NCI-H524 treated with DMSO at 0.1 percent for 48 hours (cell line): ENCODE results near the gene PSD4.

Experiments
- DNase-seq: peaks from one replicate; lab custom pipeline; 2025; lab: John Stamatoyannopoulos, UW

The PSD4 gene

DNA sequence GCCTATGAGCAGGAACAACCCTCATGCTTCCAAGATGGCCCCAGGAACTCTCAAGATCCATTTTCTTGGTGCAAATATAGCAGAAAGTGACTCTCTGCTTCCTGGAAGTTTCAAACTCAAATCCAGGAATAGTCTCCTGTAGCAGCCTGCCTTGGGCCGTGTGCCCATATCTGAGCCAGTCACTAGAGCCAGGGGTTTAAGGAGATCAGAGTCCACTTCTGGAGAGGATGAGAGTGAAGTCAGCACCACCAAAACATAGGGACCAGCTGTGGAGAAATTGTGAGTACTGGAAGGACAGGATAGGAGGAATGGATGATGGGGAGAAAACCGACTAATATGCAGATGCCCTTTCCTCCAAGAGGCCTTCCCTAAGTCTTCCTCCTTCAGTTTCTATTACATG lies 33.2 kb downstream of the PSD4 start:
- no peak for DNase-seq

DNA sequence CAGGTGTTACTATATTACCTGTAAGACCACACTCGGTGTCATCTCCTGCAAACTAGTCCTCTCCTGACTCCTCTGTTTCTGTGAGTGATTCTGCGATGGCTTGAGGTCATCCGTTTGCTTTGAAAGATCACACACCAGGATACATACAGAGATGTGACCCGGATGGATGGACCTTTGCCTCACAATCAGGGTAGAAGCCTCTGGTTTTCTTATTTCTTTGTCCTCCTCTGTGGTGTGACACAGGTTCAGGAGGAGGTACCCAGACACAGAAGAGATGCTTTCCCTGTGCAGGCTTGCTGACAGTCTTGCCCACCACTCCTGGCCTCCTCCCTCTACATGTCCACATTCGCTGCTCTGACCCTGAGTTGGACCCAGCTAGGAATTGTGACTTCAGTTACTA lies 34.6 kb downstream of the PSD4 start:
- DNase-seq: no peak

DNA sequence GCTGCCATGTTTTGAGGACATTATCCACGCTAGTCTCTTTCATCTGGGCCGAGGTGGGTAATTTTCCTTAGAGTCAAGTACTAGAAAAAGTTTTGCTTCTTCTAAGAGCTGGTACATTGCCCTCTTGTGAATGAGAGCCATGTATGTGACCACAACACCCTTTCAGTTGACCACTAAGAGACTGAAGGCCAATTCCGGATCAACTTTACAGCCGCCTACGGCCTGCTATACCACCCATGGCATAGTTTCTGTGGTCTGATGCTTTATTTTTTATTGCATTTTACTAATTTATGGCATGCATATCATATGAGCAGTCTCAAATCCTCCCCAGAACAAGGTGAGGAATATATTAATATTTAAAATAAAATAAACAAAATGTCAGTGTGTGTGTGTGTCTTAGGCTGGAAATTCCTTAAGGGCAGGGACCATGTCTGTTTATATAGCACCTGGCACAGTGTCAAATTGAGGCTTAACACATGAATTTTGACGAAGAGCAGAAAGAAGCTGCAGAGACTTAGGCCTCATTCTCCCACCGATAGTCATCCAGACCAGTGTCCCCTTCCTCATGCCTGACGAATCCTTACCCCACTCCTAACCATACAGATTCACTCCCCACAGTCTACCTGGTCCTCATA lies 35.4 kb downstream of the PSD4 start:
- no peak for DNase-seq

DNA sequence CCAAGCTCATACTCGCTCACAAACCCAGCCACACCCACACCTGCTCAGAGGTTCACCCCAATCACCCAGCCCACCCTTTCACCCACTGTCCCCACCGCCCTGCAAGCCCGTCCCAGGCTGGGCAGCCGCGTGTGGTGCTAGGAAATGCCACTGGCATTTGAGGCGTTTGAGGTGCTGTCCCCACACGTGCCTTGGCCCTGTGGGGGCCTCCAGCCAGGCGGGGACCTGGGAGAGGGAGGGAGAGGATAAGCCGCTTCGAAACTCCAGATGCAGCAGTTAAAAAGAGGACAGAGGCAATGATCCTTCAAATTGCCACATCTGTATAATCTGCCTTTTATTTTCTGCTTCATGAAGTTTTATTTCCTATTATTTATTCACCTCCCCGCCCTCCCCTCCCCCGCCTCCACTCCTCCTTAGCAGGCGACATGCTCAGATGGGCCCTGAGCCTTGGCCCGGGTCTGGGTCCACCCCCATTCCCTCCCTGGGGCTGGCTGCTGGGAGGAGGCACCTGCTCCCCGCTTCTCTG lies 35.9 kb downstream of the PSD4 start:
- DNase-seq: no peak

DNA sequence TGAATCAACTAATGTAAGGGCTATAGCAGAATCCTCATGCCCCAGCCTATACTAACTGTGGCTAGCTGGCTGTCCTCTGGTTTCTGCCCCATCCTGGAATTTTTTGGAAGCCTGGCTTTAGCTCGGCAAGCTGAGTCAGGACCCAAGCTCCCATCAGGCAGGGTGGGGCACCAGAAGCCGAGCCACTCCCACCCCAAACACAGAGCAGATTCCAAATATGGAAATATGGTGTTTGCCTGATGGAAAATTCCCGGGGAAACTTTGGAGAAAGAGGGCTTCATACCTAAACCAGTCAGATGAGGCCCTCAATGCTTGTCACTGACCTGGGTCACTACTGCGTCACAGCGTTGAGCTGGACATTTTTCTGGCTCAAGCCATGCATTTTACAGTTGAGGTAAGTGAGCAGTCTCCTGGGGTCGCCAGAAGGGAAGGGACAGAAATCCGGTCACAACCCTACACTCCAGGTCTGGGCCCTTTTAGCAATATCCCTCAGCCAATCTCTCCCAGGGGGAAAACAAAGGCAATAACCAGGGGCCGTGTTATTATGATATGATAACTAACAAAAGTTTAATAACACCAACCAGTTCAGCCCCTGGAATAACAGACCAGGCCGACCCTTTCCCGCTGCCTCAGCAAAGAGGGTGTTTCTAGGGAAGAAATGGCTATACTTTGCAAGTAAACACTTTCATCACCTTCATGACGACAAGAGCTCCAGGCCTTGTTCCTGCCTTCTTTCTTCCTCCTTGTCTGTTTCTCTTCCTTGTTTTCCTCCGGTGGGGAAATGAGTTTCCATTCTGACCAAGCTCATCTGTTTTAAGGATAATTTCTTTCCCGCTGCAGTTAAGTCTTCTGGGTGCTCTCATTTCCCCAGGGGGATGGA lies 37.7 kb downstream of the PSD4 start:
- no peak for DNase-seq

DNA sequence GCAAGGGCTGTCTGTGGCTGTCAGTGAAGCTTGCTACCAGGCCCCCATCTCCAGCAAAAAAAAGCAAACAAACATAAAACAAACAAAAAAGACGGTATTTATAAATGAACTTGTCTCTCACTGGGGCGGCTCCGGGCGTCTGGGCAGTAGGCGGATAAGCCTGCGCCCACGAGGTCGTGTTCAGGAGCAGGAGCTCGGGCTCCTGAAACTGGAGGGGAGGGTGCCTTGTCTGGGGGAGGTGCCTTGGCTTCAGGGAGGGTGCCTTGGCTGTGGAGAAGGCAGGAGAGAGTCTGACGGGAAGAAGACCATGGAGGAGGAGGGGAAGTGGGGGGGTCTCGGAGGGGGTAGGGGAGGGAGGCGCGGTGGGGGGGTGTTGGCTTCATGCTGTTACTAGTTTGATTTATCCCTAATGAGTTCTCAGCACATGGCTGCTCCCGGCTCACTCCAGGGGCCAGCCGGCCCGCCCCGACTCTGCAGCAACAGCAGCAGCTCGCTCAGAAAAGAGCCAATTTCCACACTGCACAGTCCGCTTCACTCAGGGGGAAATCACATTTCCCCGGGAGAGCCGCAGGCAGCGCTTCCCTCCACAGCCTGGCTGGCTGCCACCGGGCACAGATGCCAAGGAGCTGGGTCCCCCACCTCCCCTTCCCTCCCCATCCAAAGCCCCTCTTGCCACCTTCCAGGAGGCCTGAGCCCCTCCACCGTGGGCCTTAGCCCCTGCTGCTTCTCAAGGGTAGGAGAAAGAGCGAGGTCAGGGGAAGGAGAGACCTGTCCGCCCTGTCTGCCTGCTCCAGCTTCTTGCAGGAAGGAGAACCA lies 38.7 kb downstream of the PSD4 start:
- DNase-seq: no peak

DNA sequence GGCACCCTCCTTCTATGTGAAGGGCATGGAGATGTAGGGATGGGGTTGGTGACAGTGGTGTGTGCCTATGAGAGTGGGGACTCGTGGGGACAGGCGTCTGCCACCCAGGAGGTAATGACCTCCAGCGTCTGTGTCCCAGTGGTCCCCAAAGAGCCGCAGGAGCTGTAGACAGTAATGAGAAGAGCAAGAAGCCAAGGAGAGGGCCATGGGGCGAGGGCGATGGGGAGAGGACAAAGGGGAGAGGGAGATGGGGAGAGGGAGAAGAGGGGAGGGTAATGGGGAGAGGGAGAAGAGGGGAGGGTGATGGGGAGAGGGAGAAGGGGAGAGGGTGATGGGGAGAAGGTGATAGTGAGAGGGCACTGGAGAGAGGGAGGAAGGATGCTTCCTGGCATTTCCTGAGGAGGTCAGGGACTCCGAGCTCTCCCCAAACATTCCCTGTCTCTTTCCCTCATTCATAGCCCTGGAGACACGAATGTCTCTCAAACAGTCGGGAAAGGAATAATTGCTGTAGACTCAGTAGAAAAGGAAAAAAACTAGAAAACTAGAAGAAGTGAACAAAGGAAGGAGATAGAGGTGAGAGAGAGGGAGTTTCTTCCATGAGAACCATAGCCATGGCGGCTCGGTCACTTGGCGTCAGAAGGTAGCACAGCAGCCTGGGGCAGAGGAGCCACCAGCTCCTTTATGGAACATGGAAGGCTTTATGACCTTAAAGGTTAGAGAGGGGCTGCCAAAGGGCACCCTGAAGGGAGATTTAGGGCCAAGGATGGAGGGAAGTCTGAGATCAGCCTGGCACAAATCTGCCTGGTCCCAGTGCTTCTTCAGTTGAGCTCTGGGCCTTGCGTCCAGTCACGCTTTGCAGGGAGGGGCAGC lies 39.5 kb downstream of the PSD4 start:
- DNase-seq: no peak

DNA sequence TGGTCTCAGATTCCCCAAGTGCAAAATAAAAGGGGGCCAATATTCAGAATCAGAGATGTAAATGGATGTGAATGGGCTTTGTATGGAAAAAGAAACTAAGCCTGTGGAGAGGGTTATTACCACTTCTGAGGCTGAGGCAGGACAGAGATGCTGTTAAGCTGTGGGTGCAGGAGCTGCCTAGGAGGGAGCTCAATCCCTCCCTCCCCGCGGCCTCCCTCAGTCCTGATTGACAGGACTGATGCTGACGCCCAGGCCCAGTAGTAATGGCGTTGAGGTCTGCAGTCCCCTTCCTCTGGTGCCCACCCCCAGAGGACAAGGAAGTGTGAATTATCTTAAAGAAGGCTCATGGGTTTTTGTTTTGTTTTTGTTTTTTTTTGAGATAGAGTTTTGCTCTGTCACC lies 40.4 kb downstream of the PSD4 start:
- DNase-seq: no peak

DNA sequence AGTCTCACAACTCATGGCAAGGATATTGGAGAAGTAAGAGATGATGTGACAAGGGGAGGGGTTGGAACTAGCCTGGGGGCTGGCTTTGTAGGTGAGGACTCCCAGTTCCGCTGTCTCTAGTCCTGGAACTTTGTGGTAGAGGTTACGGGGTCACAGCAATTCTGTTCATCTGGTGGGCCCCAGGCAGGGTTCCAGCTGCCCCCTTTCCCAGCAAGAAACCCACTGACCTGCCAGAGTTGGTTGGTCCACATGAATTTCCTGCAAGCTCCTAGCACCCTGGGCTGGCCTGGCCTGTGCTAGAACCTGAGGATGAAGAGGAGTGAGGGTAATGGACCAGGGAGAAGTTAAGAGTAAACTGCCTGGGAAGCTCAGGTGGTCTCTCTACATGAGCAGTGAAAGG lies 41.3 kb downstream of the PSD4 start:
- no peak for DNase-seq

DNA sequence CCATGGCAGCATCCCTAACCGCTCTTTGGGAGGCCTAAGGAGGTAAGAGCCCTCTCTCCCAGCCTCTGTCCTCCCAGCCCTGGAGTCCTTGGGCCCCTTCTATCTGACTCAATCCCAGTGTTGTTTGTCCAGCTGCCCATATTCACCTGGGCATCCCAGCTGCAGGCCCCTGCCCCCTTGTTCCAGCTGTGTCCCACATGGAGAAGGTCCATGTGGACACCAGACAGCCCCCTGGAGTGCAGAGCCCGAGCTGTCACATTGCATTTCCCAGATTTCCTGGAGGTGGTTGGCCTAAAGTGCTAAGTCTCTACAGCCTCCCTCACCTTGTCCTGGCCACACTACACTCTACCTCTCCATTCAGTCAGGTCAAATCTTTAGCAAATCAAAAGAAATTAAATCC lies 42.5 kb downstream of the PSD4 start:
- DNase-seq: no peak

DNA sequence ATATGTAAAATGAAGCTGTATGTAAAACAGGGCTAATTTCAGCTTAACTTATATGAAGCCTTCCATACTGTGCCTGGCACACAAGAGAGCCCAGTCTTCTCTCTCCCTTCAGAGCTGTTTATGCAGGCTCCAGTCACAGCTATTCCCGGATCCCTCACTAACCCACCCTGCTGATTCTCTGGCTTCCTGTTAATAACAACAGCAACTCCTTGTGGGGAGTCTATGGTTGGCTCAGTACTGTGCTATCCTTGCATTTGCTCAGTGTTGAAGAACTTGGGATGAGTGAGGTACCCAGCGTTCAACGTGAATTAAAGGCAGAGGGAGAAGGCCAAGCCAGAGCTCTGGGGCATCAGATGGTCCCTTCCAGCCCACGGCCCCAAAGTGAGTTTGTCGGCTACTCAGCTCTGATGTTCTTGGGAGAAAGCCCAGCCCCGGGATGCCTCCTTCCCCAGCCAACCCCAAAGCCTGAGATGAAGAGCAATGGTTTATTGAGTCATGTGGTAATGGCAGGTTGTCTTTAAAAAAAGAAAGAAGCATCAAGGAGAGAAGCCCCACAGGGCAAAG lies 43.2 kb downstream of the PSD4 start:
- DNase-seq: no peak

DNA sequence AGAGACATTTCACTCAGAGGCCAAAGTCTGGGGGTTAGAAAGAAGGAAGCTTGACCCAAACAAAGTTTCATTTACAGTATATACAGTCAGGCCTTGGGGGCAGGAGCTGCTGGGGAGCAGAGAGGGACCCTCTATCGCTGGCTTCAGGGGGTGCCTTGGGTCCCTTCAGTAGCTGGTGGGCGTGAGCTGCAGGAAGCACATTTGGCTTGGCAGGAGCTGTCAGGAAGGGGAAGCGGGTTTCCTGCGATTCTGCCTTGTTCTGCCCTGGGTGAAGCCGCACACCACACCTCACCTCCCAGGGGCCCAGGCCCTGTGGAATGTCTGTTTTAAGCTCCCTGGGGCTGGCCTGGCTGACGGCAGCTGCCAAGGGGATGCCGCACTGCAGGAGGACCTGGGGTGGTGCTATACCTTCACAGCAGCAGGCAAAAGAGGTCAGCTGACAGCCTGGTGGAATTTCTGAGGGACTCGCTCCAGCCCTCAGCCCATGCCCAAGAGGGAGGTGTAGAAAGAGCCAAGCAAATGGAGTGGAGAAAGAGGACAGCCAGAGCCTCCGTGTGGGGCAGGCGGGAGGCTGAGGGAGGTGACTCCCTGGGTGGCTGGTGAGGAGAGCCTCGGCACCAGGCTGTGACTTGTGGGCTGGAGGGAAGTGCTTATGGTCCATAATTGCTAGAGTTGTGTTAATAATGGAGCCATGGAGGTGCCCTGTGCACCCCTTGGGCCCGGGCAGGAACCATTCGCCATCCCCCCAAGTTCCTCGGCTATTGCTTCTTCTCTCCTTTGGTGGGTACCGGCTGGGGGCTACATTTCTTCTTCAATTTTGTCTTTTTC lies 43.9 kb downstream of the PSD4 start:
- no peak for DNase-seq

DNA sequence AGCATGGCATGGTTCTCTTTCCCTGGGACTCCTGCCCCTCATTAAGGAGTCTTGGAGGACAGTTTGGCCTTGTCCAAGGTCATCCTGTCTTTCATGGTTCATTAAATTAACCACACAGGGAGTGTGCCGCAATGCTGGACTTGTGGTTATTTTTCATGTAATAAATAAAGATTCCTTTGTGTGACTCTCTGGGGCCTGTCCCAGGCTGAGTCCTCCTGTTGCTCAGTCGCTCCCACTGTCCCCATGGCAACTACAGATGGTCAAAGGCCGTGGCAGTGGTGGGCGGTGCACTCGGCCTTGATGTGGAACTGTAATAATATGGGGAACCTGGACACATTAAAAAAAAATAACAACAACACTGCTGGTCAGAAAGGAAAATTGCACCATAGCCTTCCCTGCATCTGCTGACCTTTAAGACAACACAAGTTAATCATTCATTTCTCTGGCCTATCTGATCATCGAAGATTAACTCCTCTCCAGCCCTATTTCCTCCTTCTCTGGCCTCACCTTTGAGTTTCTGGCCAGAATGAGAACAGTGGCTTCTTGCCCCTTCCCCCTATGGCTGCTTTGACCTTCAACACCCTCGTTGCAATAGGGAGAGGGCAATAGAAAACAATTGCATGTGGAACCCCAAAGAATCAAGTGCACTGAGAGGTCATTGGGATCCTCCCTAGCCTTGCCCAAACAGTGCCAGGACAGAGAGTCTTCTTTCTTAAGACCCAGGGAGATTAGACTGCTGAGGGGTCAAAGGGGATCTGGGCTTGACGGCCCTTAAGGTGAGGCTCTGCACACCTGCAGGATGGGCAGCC lies 44.7 kb downstream of the PSD4 start:
- no peak for DNase-seq

DNA sequence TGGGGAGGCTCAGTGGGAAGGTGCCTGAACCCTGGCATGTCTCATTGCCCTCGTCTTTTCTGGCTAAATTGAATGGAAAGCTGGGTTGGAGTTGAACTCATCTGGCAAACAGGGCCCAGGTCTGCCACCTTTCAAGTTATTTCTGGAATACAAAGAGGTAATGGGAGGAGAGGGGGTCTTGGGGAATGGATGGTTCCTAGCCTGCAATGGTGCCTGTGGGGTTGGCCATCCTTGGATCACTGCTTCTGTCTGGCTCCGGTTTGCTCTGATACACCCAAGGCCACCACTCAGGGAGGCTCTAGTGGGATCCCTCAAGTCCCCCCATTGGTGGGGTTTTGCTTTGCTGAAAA lies 45.3 kb downstream of the PSD4 start:
- no peak for DNase-seq

DNA sequence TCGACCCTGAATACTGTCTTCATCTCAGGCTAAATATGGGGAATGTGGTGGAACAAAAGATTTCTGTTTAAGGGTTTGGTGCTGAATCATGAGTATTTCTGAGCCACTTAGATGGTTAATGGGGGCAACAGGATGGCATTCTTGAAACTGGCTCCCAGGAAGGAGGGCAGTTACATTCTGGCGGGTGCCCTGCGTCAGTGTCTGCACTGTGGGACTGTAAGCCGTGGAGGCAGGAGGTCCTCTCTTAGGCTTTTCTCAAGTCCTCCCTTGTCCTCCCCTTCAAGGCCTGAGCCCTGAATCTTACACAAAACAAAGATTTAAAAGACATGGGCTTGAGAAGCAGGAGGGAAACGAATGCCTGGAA lies 45.7 kb downstream of the PSD4 start:
- no peak for DNase-seq

DNA sequence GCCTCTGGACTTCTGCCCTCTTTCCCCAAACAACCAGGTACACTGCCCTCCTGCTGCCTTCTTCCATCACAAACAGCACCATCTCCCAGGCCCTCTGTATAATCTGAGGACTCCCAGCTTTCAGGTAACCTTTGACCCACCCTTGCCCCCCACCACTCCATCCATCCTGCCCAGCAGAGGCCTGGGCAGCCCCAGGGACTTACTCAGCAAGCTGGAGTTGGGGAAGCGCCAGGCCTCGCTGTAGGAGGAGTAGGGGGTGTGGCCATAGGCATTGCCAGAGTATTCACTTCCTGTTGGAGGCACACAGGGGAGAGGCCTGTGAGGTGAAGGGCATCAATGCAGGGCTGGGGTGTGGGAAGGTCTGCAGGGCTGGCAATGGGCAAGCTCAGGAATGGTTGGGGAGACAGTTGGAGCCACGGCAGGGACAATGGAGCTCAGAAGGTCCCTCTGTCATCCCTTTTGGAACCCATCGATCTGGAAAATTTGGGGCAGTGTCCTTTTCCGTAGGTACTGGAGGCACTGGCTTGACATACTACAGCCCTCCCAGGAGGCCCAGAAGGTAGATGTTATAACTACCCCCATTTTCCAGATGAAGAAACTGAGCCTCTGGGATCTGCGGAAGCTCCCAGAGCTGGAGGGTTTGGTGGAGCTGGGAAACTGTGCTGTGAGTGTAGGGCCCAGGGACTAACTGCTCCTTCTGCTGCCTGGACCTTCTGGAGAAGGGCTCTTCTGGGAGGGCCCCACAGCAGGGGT lies 46.3 kb downstream of the PSD4 start:
- no peak for DNase-seq

DNA sequence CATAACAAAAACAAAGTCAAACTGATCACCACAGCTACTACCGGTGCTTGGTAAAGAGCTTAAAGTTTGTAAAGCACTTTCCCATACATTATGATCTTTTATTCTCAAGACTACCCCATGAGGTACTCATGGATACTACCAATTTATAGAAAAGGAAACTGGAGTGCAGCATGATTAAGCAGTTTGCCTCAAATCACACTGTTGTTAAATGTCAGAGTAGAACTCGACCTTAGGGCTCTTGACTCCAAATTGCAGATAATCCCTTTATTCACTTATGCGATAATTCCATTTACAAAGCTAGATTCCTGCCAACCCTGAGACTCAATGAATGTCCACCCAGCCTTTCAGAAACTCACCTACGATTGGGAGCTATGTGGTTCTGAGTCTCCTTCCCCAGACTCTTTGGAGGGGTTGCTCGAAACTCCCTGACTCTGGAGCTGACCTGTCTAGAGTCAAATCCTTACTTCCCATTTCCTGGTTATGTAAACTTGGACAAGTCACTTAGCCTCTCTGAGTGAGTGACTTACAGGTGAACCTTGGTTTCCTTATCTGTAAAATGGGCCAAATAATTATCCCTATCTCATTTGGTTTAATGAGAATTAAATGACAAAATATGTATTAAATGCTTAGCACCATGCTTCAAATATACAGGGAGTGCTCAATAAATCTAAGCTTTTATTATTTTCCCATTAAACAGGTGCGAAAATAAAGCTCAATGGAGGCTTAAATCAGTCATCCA lies 47.4 kb downstream of the PSD4 start:
- no peak for DNase-seq

DNA sequence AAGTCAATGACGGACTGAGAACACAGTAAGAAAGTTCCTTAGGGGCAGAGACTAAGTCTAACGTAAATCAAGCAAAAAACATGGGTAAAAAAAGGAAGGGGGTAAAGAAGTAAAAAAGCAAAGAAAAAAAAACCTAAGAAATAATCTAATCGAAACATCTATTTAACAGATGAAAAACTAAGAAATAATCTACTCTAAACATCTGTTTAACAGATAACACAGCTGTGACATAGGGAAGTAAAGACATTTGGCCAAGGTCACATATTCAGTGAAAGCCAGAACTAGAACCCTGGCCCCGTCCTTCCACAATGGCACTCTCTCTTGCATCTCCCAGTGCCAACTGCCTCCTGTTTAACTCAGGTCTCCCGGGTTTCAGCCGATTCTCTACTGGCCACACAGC lies 48.1 kb downstream of the PSD4 start:
- no peak for DNase-seq
